ENCODE data around the gene RPUSD1.

The RPUSD1 gene

GRCh38 chr16:770411-770810, 17.8 kb downstream of the RPUSD1 start:
- H3K4me3 ChIP-seq (ENCODE audit: low read depth, low read length) = no peak overlapping the region
- DNase-seq (ENCODE audit: low read depth) = no peak
- TF ChIP-seq, protein P1, sequence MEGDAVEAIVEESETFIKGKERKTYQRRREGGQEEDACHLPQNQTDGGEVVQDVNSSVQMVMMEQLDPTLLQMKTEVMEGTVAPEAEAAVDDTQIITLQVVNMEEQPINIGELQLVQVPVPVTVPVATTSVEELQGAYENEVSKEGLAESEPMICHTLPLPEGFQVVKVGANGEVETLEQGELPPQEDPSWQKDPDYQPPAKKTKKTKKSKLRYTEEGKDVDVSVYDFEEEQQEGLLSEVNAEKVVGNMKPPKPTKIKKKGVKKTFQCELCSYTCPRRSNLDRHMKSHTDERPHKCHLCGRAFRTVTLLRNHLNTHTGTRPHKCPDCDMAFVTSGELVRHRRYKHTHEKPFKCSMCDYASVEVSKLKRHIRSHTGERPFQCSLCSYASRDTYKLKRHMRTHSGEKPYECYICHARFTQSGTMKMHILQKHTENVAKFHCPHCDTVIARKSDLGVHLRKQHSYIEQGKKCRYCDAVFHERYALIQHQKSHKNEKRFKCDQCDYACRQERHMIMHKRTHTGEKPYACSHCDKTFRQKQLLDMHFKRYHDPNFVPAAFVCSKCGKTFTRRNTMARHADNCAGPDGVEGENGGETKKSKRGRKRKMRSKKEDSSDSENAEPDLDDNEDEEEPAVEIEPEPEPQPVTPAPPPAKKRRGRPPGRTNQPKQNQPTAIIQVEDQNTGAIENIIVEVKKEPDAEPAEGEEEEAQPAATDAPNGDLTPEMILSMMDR (conservative IDR thresholded peaks at IDR 0.05; ENCODE audit: low read depth, low read length) = no peak

- TF ChIP-seq, protein P1 (conservative IDR thresholded peaks at IDR 0.05; ENCODE audit: low read depth, low read length) = no peak
- DNase-seq (ENCODE audit: low read depth) = no peak
- H3K4me3 ChIP-seq (ENCODE audit: low read depth, low read length) = no peak overlapping the region
Observed at GRCh38 chr16:769934-770333, 18.2 kb downstream of the RPUSD1 start.

DNA sequence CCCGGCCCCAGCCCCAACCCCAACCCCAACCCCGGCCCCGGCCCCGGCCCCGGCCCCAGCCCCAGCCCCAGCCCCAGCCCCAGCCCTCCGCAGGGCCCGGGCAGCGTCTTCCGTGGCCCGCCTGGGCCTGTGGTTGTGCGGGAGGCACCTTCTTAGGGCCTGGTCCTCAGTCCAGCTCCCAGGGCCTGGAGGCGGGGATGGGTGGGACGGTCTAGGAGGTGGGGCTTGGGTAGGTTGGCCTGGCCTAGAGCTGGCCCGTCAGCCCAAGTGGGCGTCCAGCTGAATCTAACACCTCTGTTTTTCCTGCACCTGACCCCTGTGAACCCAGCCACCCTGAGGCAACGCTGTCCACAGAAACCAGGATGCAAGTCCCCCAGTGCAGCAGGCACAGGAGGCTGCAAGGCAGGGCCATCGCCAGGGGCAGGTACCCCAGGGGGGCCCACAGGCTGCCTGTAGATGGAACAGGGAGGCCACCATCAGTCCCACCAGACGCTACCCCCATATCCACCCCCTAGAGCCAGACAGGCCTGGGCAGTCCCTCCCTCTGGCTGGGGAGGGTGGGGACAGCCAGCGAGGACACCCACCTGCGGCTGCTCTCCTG, 18.9 kb downstream of the RPUSD1 start:
- DNase-seq (ENCODE audit: low read depth) = no peak
- TF ChIP-seq, protein P1 (conservative IDR thresholded peaks at IDR 0.05; ENCODE audit: low read depth, low read length) = no peak
- H3K4me3 ChIP-seq (ENCODE audit: low read depth, low read length) = no peak overlapping the region

DNA sequence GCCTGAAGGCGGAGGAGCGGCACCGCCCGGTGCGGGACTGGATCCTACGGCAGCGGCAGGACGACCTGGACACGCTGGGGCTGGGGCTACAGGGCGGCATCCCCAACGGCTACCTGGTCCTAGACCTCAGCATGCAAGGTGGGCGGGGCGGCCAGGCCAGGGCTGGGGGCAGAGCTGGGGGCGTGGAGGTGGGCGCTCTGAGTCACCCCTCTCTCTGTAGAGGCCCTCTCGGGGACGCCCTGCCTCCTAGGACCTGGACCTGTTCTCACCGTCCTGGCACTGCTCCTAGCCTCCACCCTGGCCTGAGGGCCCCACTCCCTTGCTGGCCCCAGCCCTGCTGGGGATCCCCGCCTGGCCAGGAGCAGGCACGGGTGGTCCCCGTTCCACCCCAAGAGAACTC, 19.8 kb downstream of the RPUSD1 start:
- TF ChIP-seq, protein P1 (conservative IDR thresholded peaks at IDR 0.05; ENCODE audit: low read depth, low read length) = no peak
- H3K4me3 ChIP-seq (ENCODE audit: low read depth, low read length) = no peak overlapping the region
- DNase-seq (ENCODE audit: low read depth) = no peak

GRCh38 chr16:767743-768235, 20.4 kb downstream of the RPUSD1 start:
- DNase-seq (ENCODE audit: low read depth) = no peak
- H3K4me3 ChIP-seq (ENCODE audit: low read depth, low read length) = no peak overlapping the region
- TF ChIP-seq, protein P1 (conservative IDR thresholded peaks at IDR 0.05; ENCODE audit: low read depth, low read length) = no peak

DNA sequence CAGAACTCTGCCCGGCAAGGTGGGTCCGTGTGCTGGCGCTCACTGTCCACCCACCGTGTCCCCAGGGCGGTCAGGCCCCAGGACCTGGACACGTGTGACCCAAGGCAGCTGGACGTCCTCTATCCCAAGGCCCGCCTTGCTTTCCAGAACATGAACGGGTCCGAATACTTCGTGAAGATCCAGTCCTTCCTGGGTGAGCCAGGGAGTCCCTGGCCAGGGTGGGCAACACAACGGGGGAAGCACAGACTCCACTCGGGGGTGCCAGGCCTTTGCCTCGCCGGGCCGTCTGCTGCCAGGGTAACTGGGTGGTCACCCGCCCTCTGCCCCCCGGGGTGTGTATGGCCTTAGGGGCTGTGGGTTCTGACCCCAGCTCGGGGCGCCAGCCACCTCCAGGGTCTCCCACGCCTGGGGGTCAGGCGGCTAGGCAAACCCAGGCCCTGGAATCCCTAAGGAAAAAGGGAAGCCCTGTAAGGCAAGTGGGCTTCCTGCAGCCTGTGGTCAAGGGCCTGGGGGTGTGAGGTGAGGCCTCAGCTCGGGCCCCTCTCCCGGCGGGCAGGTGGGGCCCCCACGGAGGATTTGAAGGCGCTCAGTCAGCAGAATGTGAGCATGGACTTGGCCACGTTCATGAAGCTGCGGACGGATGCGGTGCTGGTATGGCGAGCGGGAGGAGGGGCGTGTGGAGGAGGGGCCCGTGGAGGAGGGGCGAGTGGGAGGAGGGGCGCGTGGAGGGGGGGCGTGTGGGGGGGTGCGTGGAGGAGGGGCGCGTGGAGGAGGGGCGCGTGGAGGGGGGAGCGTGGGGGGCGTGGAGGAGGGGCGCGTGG, 21.2 kb downstream of the RPUSD1 start:
- TF ChIP-seq, protein P1 (conservative IDR thresholded peaks at IDR 0.05; ENCODE audit: low read depth, low read length) = no peak
- DNase-seq (ENCODE audit: low read depth) = no peak
- no peak overlapping the region for H3K4me3 ChIP-seq (ENCODE audit: low read depth, low read length)
